SH-SY5Y (cell line): ENCODE measurements around the gene NOP14.

Experiments
- GATA2 ChIP-seq: IDR thresholded peaks from 2 replicates; pipeline ENCODE4 v1.6.1; 2011; ENCODE audit warnings: mild to moderate bottlenecking, low read depth, low read length
- GATA3 ChIP-seq: IDR thresholded peaks from 2 replicates; pipeline ENCODE4 v1.6.1; 2011; ENCODE audit warnings: low read depth, mild to moderate bottlenecking, low read length, moderate library complexity

- no peak for TF ChIP-seq GATA3
- no peak for TF ChIP-seq GATA2
Measured at GRCh38 chr4:2991243-2991642, 28.0 kb upstream of the NOP14 start.
